VCaP (cell line): ENCODE results near the gene PRR5L.

ENCODE experiments used
- H3K27ac ChIP-seq: fragments of 450-650 bp; 2 replicates; pipeline ENCODE4 v1.5.1; 2017
- CTCF ChIP-seq: fragments of 450-650 bp; conservative IDR thresholded peaks from 2 replicates; pipeline ENCODE4 v1.5.1; 2017; ENCODE audit warnings: mild to moderate bottlenecking, moderate library complexity

PRR5L gene

GRCh38 chr11:36295926-36296325, at the start of gene PRR5L:
TSS of gene PRR5L (plus strand) at chr11:36296288. CDS start at chr11:36401122, 104,834 bp downstream.
- no peak within 1 kb of the TSS for H3K27ac ChIP-seq

GRCh38 chr11:36247493-36247892, 48.6 kb upstream of the PRR5L start:
- TF ChIP-seq CTCF = no peak
- no peak overlapping the region for H3K27ac ChIP-seq

More at GRCh38 chr11:36295926-36296325, at the start of gene PRR5L:
- TF ChIP-seq CTCF = no peak

- no peak overlapping the region for H3K27ac ChIP-seq
- TF ChIP-seq CTCF = no peak
Measured at GRCh38 chr11:36248436-36248835, 47.7 kb upstream of the PRR5L start.

- no peak for TF ChIP-seq CTCF
- H3K27ac ChIP-seq = no peak overlapping the region
Measured at GRCh38 chr11:36249246-36249645, 46.8 kb upstream of the PRR5L start.

GRCh38 chr11:36251823-36252222, 44.3 kb upstream of the PRR5L start:
- H3K27ac ChIP-seq = no peak overlapping the region
- no peak for TF ChIP-seq CTCF

- TF ChIP-seq CTCF = no peak
- no peak overlapping the region for H3K27ac ChIP-seq
Measured at GRCh38 chr11:36253238-36253637, 42.9 kb upstream of the PRR5L start.

GRCh38 chr11:36254713-36255112, 41.4 kb upstream of the PRR5L start:
- H3K27ac ChIP-seq = no peak overlapping the region
- TF ChIP-seq CTCF = no peak

GRCh38 chr11:36257351-36257750, 38.7 kb upstream of the PRR5L start:
- TF ChIP-seq CTCF = no peak

More at GRCh38 chr11:36257351-36257750, 38.7 kb upstream of the PRR5L start:
- no peak overlapping the region for H3K27ac ChIP-seq
